HG03280 (cell line): Measurements from ENCODE around the gene DIS3L.
"Not testable (repeated sequence)": the region's sequence is repeated elsewhere in the genome, so short reads cannot be mapped to it uniquely, and the experiment has no call there.

ENCODE experiments used
- ATAC-seq: cut with Tn5 transposase; IDR thresholded peaks from one replicate; pipeline ENCODE4 v1.9.1; 2021; ENCODE audit warnings: mild to moderate bottlenecking, moderate library complexity; ENCODE audit not compliant: unreplicated experiment

The DIS3L gene

GRCh38 chr15:66293419-66294156, at the start of gene DIS3L:
DIS3L (plus strand) TSS chr15:66293568; CDS start chr15:66293597, 29 bp downstream.
- ATAC-seq, result peak; percentile 69

- ATAC-seq, result not testable (repeated sequence)
Observed at GRCh38 chr15:66245832-66246231, 47.5 kb upstream of the DIS3L start.

GRCh38 chr15:66246937-66247336, 46.4 kb upstream of the DIS3L start:
- ATAC-seq, result no peak

GRCh38 chr15:66249605-66250174, 43.7 kb upstream of the DIS3L start:
- no peak for ATAC-seq

- no peak for ATAC-seq
Observed at GRCh38 chr15:66251065-66251789, 42.1 kb upstream of the DIS3L start.

GRCh38 chr15:66251790-66252684, 41.3 kb upstream of the DIS3L start:
- ATAC-seq, result no peak

GRCh38 chr15:66252685-66253417, 40.5 kb upstream of the DIS3L start:
- no peak for ATAC-seq

- ATAC-seq, result no peak
Observed at GRCh38 chr15:66253418-66254088, 39.8 kb upstream of the DIS3L start, which contains the start of gene MEGF11. MEGF11 (minus strand) TSS chr15:66253750; CDS start chr15:66128403, 125,347 bp downstream.

- ATAC-seq, result no peak
Observed at GRCh38 chr15:66254089-66254950, 39.0 kb upstream of the DIS3L start.

- ATAC-seq, result no peak
Observed at GRCh38 chr15:66254951-66255676, 38.3 kb upstream of the DIS3L start.

GRCh38 chr15:66256692-66257091, 36.7 kb upstream of the DIS3L start:
- no peak for ATAC-seq

- ATAC-seq, result no peak
Observed at GRCh38 chr15:66261056-66261455, 32.3 kb upstream of the DIS3L start.

- ATAC-seq, result not testable (repeated sequence)
Observed at GRCh38 chr15:66262837-66263236, 30.5 kb upstream of the DIS3L start.

- ATAC-seq, result no peak
Observed at GRCh38 chr15:66264859-66265513, 28.4 kb upstream of the DIS3L start.

- ATAC-seq, result no peak
Observed at GRCh38 chr15:66269326-66270090, 23.9 kb upstream of the DIS3L start.

GRCh38 chr15:66270932-66271331, 22.4 kb upstream of the DIS3L start:
- ATAC-seq, result no peak

GRCh38 chr15:66275352-66275751, 18.0 kb upstream of the DIS3L start:
- no peak for ATAC-seq
